Suprapubic skin (tissue), 4 donors: ENCODE results near the gene SLC17A8.

Experiments
- EP300 ChIP-seq: sonication (generic); formaldehyde crosslinking; IDR thresholded peaks from one replicate; pipeline ENCODE4 v1.6.1; 2017; ENCODE audit warnings: antibody characterized with exemption
- POLR2A ChIP-seq, 2 donors: fragments of 450-650 bp; IDR thresholded peaks; one replicate each; pipeline ENCODE4 v1.6.1; 2017; ENCODE audit warnings: antibody characterized with exemption in 2 of 2, mild to moderate bottlenecking in 2 of 2, moderate library complexity in 2 of 2
- POLR2AphosphoS5 ChIP-seq, 3 donors: sonication (generic); formaldehyde crosslinking; IDR thresholded peaks; one replicate each; pipeline ENCODE4 v1.6.1; 2017; ENCODE audit warnings: antibody characterized with exemption in 3 of 3
- TF ChIP-seq, protein P1 (sequence below), 2 donors: fragments of 200-600 bp in 1 of 2; fragments of 450-650 bp in 1 of 2; sonication (generic) in 1 of 2; IDR thresholded peaks; one replicate each; pipeline ENCODE4 v1.5.1; 2016 to 2019; ENCODE audit warnings: antibody characterized with exemption in 2 of 2, mild to moderate bottlenecking in 1 of 2, moderate library complexity in 1 of 2

DNA sequence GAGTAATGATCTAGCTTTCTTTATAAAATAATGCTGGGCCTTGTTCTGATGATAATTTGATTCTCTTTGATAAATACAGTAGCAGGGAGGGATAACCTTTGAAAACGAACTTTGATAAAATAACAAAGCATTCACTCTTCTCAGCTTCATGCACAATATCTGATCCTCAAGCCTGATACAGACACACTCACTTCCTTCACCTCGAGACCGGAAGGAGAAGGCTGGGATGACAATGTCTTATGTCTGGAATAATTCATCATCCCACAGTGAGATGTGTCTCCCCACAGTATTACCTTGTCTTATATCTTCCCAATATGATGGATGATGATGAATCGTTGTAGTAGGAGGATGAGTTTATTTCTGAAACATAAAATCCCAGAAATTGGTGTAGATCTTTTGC, 101.3 kb downstream of the SLC17A8 start:
- TF ChIP-seq, protein P1, sequence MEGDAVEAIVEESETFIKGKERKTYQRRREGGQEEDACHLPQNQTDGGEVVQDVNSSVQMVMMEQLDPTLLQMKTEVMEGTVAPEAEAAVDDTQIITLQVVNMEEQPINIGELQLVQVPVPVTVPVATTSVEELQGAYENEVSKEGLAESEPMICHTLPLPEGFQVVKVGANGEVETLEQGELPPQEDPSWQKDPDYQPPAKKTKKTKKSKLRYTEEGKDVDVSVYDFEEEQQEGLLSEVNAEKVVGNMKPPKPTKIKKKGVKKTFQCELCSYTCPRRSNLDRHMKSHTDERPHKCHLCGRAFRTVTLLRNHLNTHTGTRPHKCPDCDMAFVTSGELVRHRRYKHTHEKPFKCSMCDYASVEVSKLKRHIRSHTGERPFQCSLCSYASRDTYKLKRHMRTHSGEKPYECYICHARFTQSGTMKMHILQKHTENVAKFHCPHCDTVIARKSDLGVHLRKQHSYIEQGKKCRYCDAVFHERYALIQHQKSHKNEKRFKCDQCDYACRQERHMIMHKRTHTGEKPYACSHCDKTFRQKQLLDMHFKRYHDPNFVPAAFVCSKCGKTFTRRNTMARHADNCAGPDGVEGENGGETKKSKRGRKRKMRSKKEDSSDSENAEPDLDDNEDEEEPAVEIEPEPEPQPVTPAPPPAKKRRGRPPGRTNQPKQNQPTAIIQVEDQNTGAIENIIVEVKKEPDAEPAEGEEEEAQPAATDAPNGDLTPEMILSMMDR (IDR thresholded peaks at IDR 0.05) = no peak
- TF ChIP-seq POLR2A (IDR thresholded peaks at IDR 0.05) (no peak), EP300 (no peak), POLR2AphosphoS5 (IDR thresholded peaks at IDR 0.05) (no peak)
